HepG2 (cell line): ENCODE data around the gene DNM3. TPM values are rescaled to one million over a fixed set of nuclear protein-coding genes. Genes with fewer than 3 reads are reported as not detected.
A peak's percentile ranks its signal among the peaks of the same experiment; 100 is the strongest.

Experiments
- EED ChIP-seq: sonication (generic); formaldehyde crosslinking; IDR thresholded peaks from 2 replicates; pipeline ENCODE4 v1.5.0; 2020; ENCODE audit warnings: mild to moderate bottlenecking, missing genetic modification reagents
- GPBP1L1 ChIP-seq: sonication (generic); formaldehyde crosslinking; IDR thresholded peaks from 2 replicates; pipeline ENCODE4 v1.5.0; 2020; ENCODE audit warnings: mild to moderate bottlenecking, missing genetic modification reagents
- HDAC6 ChIP-seq: fragments of 200-600 bp; sonication (generic); IDR thresholded peaks from 2 replicates; pipeline ENCODE4 v1.7.0; 2017; ENCODE audit warnings: mild to moderate bottlenecking, antibody characterized with exemption, low read length, low read depth
- HOMEZ ChIP-seq: IDR thresholded peaks from 2 replicates; pipeline ENCODE4 v1.6.1; 2016; ENCODE audit warnings: low read depth
- MXD4 ChIP-seq: IDR thresholded peaks from 2 replicates; pipeline ENCODE4 v1.6.1; 2016; ENCODE audit warnings: mild to moderate bottlenecking, missing biosample characterization, missing genetic modification reagents
- RAD21 ChIP-seq: fragments of 450-650 bp; formaldehyde crosslinking; IDR thresholded peaks from 2 replicates; pipeline ENCODE4 v1.5.0; 2020; ENCODE audit warnings: mild to moderate bottlenecking
- SAFB2 ChIP-seq: sonication (generic); formaldehyde crosslinking; IDR thresholded peaks from 2 replicates; pipeline ENCODE4 v1.5.1; 2020; ENCODE audit warnings: missing genetic modification reagents, low read depth, mild to moderate bottlenecking, borderline replicate concordance
- SAP130 ChIP-seq: IDR thresholded peaks from 2 replicates; pipeline ENCODE4 v1.6.1; 2016; ENCODE audit warnings: low read depth
- SKI ChIP-seq: fragments of 450-650 bp; IDR thresholded peaks from one replicate; pipeline ENCODE4 v1.6.1; 2018; ENCODE audit warnings: mild to moderate bottlenecking; ENCODE audit not compliant: partially characterized antibody
- SNRNP70 ChIP-seq: fragments of 200-400 bp; formaldehyde crosslinking; IDR thresholded peaks from 2 replicates; pipeline ENCODE4 v1.6.1; 2017; ENCODE audit warnings: mild to moderate bottlenecking, low read depth, low read length, moderate library complexity
- SP4 ChIP-seq: sonication (generic); formaldehyde crosslinking; IDR thresholded peaks from 2 replicates; pipeline ENCODE4 v1.8.1; 2023; ENCODE audit warnings: mild to moderate bottlenecking, missing genetic modification reagents
- STAG1 ChIP-seq: sonication (generic); formaldehyde crosslinking; IDR thresholded peaks from 2 replicates; pipeline ENCODE4 v1.4.0; 2020; ENCODE audit warnings: missing genetic modification reagents
- TBX2 ChIP-seq: sonication (generic); formaldehyde crosslinking; IDR thresholded peaks from 2 replicates; pipeline ENCODE4 v1.5.0; 2020; ENCODE audit warnings: missing genetic modification reagents, mild to moderate bottlenecking, borderline replicate concordance
- ZNF121 ChIP-seq: sonication (generic); formaldehyde crosslinking; IDR thresholded peaks from 2 replicates; pipeline ENCODE4 v1.5.0; 2020; ENCODE audit warnings: mild to moderate bottlenecking, missing genetic modification reagents
- ZNF432 ChIP-seq: sonication (generic); formaldehyde crosslinking; IDR thresholded peaks from 2 replicates; pipeline ENCODE4 v1.5.0; 2020; ENCODE audit warnings: missing genetic modification reagents, mild to moderate bottlenecking, borderline replicate concordance
- ZNF484 ChIP-seq: sonication (generic); formaldehyde crosslinking; IDR thresholded peaks from 2 replicates; pipeline ENCODE4 v1.5.1; 2020; ENCODE audit warnings: mild to moderate bottlenecking, low read depth, missing genetic modification reagents, borderline replicate concordance
- polyA plus RNA-seq, 8 experiments: library from polyadenylated mRNA; depleted of rRNA in 3 of 8; stranded (reverse) in 7 of 8; unstranded in 1 of 8; fragments of >200 nt; fragmentation: Illumina TruSeq in 4 of 8; extraction: Trizol in 4 of 8; gene quantifications; 2 replicates each; pipeline versions ENCODE4 v1.2.1 to v1.2.3, GENCODE V29; 2011 to 2016; ENCODE audit warnings: low read depth in 4 of 8, missing spikeins in 1 of 8, mixed read lengths in 1 of 8; ENCODE audit not compliant: insufficient read depth in 1 of 8
- total RNA-seq, 5 experiments: library from RNA; depleted of rRNA; stranded (reverse); fragments of >200 nt; fragmentation: Illumina TruSeq; extraction: Trizol; gene quantifications; 2 replicates each; pipeline ENCODE4 v1.2.3, GENCODE V29; 2016; ENCODE audit warnings: low read depth in 1 of 5

Gene DNM3
- total and polyA plus RNA-seq, 2 of the 13 experiments (the other 11 are each of a cell fraction or from before 2014, with no cell fraction given) = 0.05 TPM; not detected in 1

GRCh38 chr1:172398970-172399755 lies 557.9 kb downstream of the DNM3 start (continued):
- TF ChIP-seq STAG1 (CRISPR knock-in tag) (peak; percentile 73), GPBP1L1 (CRISPR knock-in tag) (no peak), MXD4 (CRISPR knock-in tag) (no peak), TBX2 (CRISPR knock-in tag) (no peak), SAFB2 (CRISPR knock-in tag) (no peak), SKI (no peak), ZNF432 (CRISPR knock-in tag) (no peak), HDAC6 (no peak), SNRNP70 (no peak), SAP130 (peak; percentile 23; the same call in 1 of the 2 replicates), HOMEZ (CRISPR knock-in tag) (peak; percentile 58; the same call in 1 of the 2 replicates), EED (CRISPR knock-in tag) (no peak), ZNF121 (CRISPR knock-in tag) (no peak), RAD21 (CRISPR knock-in tag) (peak; percentile 46; the same call in 1 of the 2 replicates), ZNF484 (CRISPR knock-in tag) (no peak), SP4 (no peak)
- TF ChIP-seq, all 625 proteins: peak for 24
